GM12891 (cell line): ENCODE measurements around the gene TUBAL3.

ENCODE experiments used
- DNase-seq: peaks from one replicate; pipeline ENCODE4 v3.0.0; 2011; ENCODE audit warnings: low spot score; ENCODE audit not compliant: insufficient read length
- FAIRE-seq: peaks from 2 replicates; lab custom pipeline; 2011; peaks lifted over from hg19 to GRCh38; lab: Jason Lieb, UNC
- PAX5 ChIP-seq: IDR thresholded peaks from 2 replicates; pipeline ENCODE4 v1.6.1; 2011; ENCODE audit warnings: low read length, moderate library complexity, mild to moderate bottlenecking; ENCODE audit not compliant: insufficient read depth, severe bottlenecking
- POLR2A ChIP-seq: IDR thresholded peaks from 2 replicates; pipeline ENCODE4 v1.6.1; 2011; ENCODE audit warnings: low read depth, low read length, control low read depth
- POLR2AphosphoS5 ChIP-seq: IDR thresholded peaks from 2 replicates; pipeline ENCODE4 v1.6.1; 2011; ENCODE audit warnings: low read depth, low read length, control low read depth
- POU2F2 ChIP-seq: IDR thresholded peaks from 2 replicates; pipeline ENCODE4 v1.6.1; 2011; ENCODE audit warnings: low read depth, mild to moderate bottlenecking, control low read depth, low read length, moderate library complexity
- SPI1 ChIP-seq: IDR thresholded peaks from 2 replicates; pipeline ENCODE4 v1.6.1; 2011; ENCODE audit warnings: low read depth, low read length, control low read depth
- TAF1 ChIP-seq: IDR thresholded peaks from 2 replicates; pipeline ENCODE4 v1.6.1; 2011; ENCODE audit warnings: low read depth, low read length, control low read depth

Gene TUBAL3

GRCh38 chr10:5344746-5345145, 59.9 kb downstream of the TUBAL3 start:
- TF ChIP-seq POLR2A, result no peak
- TF ChIP-seq PAX5, result no peak
- TF ChIP-seq TAF1, result no peak
- no peak for TF ChIP-seq SPI1
- TF ChIP-seq POU2F2, result no peak
- no peak for TF ChIP-seq POLR2AphosphoS5
- FAIRE-seq, result no peak
- no peak for DNase-seq

GRCh38 chr10:5343979-5344378, 60.6 kb downstream of the TUBAL3 start:
- no peak for TF ChIP-seq POLR2AphosphoS5
- no peak for TF ChIP-seq POU2F2
- TF ChIP-seq TAF1, result no peak
- no peak for TF ChIP-seq PAX5
- DNase-seq (no peak), FAIRE-seq (no peak)

GRCh38 chr10:5343561-5343960, 61.1 kb downstream of the TUBAL3 start:
- TF ChIP-seq PAX5 (no peak), POU2F2 (no peak), TAF1 (no peak), POLR2AphosphoS5 (no peak), POLR2A (no peak), SPI1 (no peak)
- FAIRE-seq (no peak), DNase-seq (no peak)
